ENCODE results near the gene DBF4B.
"Not testable (repeated sequence)": the region's sequence is repeated elsewhere in the genome, so short reads cannot be mapped to it uniquely, and the experiment has no call there.

The DBF4B gene

DNA sequence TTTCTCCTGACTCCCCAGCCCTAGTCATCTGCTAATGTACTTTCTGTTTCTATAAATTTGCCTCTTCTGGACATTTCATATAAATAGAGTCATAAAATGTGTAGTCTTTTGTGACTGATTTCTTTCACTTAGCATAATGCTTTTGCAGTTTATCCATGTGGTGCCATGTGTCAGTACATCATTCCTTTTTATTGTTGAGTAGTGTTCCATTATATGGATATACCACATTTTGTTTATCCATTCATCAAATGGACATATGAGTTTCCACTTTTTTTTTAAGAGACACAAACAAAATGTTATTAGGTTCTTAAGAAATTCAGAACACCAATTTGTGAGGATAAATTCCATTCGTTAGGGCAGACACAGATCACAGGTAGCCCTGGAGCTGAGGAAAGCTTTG, 11.0 kb downstream of the DBF4B start:
- no peak for DNase-seq (ENCODE audit: extremely low spot score)
- TF ChIP-seq LEF1 (IDR thresholded peaks at IDR 0.05; ENCODE audit: borderline replicate concordance) = no peak
- TF ChIP-seq, protein P1, sequence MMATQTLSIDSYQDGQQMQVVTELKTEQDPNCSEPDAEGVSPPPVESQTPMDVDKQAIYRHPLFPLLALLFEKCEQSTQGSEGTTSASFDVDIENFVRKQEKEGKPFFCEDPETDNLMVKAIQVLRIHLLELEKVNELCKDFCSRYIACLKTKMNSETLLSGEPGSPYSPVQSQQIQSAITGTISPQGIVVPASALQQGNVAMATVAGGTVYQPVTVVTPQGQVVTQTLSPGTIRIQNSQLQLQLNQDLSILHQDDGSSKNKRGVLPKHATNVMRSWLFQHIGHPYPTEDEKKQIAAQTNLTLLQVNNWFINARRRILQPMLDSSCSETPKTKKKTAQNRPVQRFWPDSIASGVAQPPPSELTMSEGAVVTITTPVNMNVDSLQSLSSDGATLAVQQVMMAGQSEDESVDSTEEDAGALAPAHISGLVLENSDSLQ (IDR thresholded peaks at IDR 0.05) = no peak
- no peak for TF ChIP-seq SP1 (IDR thresholded peaks at IDR 0.05)
- TF ChIP-seq ZNF384 (IDR thresholded peaks at IDR 0.05) = no peak
- TF ChIP-seq CTBP1 (IDR thresholded peaks at IDR 0.05; ENCODE audit: borderline replicate concordance) = no peak
- TF ChIP-seq ELF4 (IDR thresholded peaks at IDR 0.05) = no peak
- no peak for TF ChIP-seq NFRKB (IDR thresholded peaks at IDR 0.05)
- no peak for TF ChIP-seq FOXM1 (IDR thresholded peaks at IDR 0.05; ENCODE audit: borderline replicate concordance)
- TF ChIP-seq SUZ12 (IDR thresholded peaks at IDR 0.05) = no peak
- CTCF ChIA-PET = no interaction called here
- POLR2A ChIA-PET = interaction anchor here (2.3 kb wide), 1 partner anchor 11 kb away, joined by 7 read pairs; the partner anchor contains the start of gene DBF4B

DNA sequence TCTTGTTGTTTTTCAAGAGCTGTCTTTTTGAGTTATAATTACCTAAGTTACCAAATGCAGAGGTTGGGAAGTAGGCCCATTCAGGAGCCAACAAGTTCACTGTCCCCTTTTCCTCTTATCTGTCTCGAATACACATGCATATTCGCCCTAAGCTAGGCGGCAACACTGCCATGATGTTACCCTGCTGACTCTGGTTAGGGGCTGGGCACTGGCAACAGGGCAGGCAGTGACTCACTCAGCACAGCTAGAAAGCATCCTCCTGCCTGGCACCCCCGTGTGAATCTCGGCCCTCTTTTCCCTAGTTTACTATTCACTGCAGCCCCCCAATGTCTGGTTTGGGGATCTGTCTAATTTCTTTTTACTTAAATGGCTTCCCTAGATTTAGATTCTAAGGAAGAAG, 13.8 kb downstream of the DBF4B start:
- TF ChIP-seq FOXA1 (IDR thresholded peaks at IDR 0.05) = no peak
- TF ChIP-seq SUZ12 (IDR thresholded peaks at IDR 0.05) = no peak
- TF ChIP-seq HDGF (IDR thresholded peaks at IDR 0.05; ENCODE audit: borderline replicate concordance) = no peak
- POLR2A ChIA-PET = interaction anchor here (1.4 kb wide), 1 partner anchor 14 kb away, joined by 5 read pairs; the partner anchor contains the start of gene DBF4B
- DNase-seq (ENCODE audit: extremely low spot score) = no peak
- CTCF ChIA-PET = no interaction called here

DNA sequence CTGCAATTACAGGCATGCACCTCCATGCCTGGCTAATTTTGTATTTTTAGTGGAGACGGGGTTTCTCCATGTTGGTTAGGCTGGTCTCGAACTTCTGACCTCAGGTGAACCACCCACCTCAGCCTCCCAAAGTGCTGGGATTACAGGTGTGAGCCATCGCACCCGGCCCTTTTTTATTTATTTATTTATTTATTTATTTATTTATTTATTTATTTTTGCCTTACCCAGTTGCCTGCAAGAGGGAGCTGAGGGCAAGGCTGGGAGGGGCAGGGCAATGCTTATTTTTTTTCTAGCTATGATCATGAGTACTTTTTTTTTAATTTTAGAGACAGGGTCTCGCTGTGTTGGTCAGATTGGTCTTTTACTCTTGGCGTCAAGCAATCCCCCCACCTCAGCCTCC, 17.7 kb downstream of the DBF4B start:
- POLR2A ChIA-PET; DNase-seq (ENCODE audit: extremely low spot score); CTCF ChIA-PET: not testable (repeated sequence)

DNA sequence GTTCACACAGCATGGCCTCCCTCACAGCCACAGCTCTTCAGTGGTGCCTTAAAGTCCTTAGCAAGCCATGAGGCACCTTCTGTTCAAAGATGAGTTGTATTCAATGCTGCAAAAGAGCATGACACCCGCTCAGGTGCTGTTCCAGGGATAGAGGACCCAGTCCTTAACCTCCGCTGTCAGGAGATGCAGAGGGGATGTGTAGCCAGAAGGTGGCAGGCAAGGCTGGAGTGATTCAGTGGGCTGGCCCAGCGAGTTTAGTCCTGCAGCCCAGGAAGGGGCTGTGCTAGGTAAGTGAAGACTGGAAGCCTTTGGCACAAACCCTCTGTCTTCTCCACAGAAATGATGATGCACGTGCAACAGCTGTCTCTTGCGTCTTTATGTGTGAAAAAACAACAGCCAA, 25.3 kb downstream of the DBF4B start:
- peak; percentile 59 for DNase-seq (ENCODE audit: extremely low spot score)
- ChIA-PET POLR2A (no interaction called here), CTCF (no interaction called here)
- TF ChIP-seq NFRKB (IDR thresholded peaks at IDR 0.05) (no peak), ELF4 (IDR thresholded peaks at IDR 0.05) (no peak), FOXA1 (IDR thresholded peaks at IDR 0.05) (no peak), ZNF384 (IDR thresholded peaks at IDR 0.05) (no peak), FOXK2 (IDR thresholded peaks at IDR 0.05) (no peak), SP1 (IDR thresholded peaks at IDR 0.05) (no peak), BHLHE40 (IDR thresholded peaks at IDR 0.05; ENCODE audit: borderline replicate concordance) (no peak), HDGF (IDR thresholded peaks at IDR 0.05; ENCODE audit: borderline replicate concordance) (no peak), LEF1 (IDR thresholded peaks at IDR 0.05; ENCODE audit: borderline replicate concordance) (no peak), CTBP1 (IDR thresholded peaks at IDR 0.05; ENCODE audit: borderline replicate concordance) (no peak), SUZ12 (IDR thresholded peaks at IDR 0.05) (no peak), TARDBP (IDR thresholded peaks at IDR 0.05) (no peak), ARNT (IDR thresholded peaks at IDR 0.05) (no peak), L3MBTL2 (conservative IDR thresholded peaks at IDR 0.05) (no peak)
- TF ChIP-seq, protein P1 (IDR thresholded peaks at IDR 0.05) = no peak

DNA sequence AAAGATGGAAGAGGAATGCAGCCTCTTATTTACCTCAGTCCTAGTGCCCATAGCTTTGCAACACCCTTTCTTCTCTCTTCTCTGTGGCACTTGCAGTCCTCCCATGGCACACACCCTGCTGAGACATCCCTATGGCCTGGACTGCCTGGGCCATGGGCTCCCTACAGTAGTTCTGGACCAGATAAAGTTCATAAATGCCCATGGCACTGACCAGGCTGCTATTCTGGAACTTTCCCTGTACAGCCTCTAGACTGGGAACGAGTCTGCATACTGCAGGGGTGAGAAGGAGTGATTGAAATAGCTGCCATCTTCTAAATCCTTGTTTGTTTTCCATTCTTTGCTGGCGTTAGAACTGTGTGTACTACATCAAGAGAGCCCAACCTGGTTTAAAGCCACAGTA, 25.8 kb downstream of the DBF4B start:
- TF ChIP-seq, protein P1 (IDR thresholded peaks at IDR 0.05) = no peak
- TF ChIP-seq BHLHE40 (IDR thresholded peaks at IDR 0.05; ENCODE audit: borderline replicate concordance) (no peak), ZNF384 (IDR thresholded peaks at IDR 0.05) (no peak), L3MBTL2 (conservative IDR thresholded peaks at IDR 0.05) (no peak), FOXA1 (IDR thresholded peaks at IDR 0.05) (no peak), CTBP1 (IDR thresholded peaks at IDR 0.05; ENCODE audit: borderline replicate concordance) (no peak), NFRKB (IDR thresholded peaks at IDR 0.05) (no peak), SUZ12 (IDR thresholded peaks at IDR 0.05) (no peak), FOXM1 (IDR thresholded peaks at IDR 0.05; ENCODE audit: borderline replicate concordance) (no peak), LEF1 (IDR thresholded peaks at IDR 0.05; ENCODE audit: borderline replicate concordance) (no peak), ARNT (IDR thresholded peaks at IDR 0.05) (no peak), HDGF (IDR thresholded peaks at IDR 0.05; ENCODE audit: borderline replicate concordance) (no peak), SP1 (IDR thresholded peaks at IDR 0.05) (no peak), FOXK2 (IDR thresholded peaks at IDR 0.05) (no peak), TARDBP (IDR thresholded peaks at IDR 0.05) (no peak), ELF4 (IDR thresholded peaks at IDR 0.05) (no peak)
- POLR2A ChIA-PET = no interaction called here
- no peak for DNase-seq (ENCODE audit: extremely low spot score)
- CTCF ChIA-PET = no interaction called here

DNA sequence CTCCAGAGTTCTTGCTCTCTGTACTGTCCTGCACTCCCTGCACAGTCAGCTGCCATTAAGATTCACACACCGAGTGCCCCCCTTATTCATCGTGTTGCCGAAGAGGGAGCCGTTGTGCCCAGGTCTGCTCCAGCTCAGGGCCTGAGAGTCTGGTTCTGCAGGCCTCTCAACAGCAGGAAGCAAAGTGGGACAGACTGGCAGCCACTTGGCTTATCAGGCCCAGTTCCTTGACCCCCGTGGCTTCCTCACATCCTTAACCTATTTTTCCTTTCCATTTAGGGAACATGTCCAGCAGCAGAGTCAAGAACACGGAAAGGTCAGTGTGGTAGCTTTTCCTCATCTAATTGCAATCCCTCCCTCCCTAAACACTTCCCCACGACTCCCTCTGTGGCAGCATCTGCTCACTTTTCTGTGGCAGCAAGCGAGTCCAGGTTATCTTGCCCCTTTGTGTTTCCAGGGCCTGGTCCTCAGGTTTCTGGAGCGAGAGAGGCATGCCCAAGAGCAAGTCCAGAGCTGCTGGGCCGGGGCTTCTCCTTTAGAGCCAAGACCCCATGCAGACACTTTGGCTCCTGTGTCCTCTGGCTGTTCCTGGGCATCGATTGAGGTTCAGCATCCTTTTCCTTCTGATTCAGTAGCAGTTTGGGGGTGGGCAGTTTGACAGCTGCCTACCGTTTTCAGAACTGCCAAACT, 28.2 kb downstream of the DBF4B start:
- POLR2A ChIA-PET = no interaction called here

More for the DNA sequence above, 28.2 kb downstream of the DBF4B start:
- CTCF ChIA-PET = no interaction called here
- TF ChIP-seq HDGF (IDR thresholded peaks at IDR 0.05; ENCODE audit: borderline replicate concordance) (no peak), TARDBP (IDR thresholded peaks at IDR 0.05) (no peak), SUZ12 (IDR thresholded peaks at IDR 0.05) (no peak), CTBP1 (IDR thresholded peaks at IDR 0.05; ENCODE audit: borderline replicate concordance) (no peak), NFRKB (IDR thresholded peaks at IDR 0.05) (no peak), L3MBTL2 (conservative IDR thresholded peaks at IDR 0.05) (no peak), ARNT (IDR thresholded peaks at IDR 0.05) (no peak), FOXM1 (IDR thresholded peaks at IDR 0.05; ENCODE audit: borderline replicate concordance) (no peak), SP1 (IDR thresholded peaks at IDR 0.05) (no peak), FOXK2 (IDR thresholded peaks at IDR 0.05) (no peak)
- DNase-seq (ENCODE audit: extremely low spot score) = no peak

Measured in HEK293T (cell line).